Right renal pelvis (tissue), 4 donors: Measurements from ENCODE around the gene APBB3. TPM values are rescaled to one million over a fixed set of nuclear protein-coding genes. Genes with fewer than 3 reads are reported as not detected.

Experiments
- DNase-seq, 4 donors: peaks; one replicate each; pipeline ENCODE4 v3.0.0-alpha.2; 2013; ENCODE audit warnings: low read depth in 4 of 4, low spot score in 3 of 4, missing footprints in 1 of 4
- polyA plus RNA-seq, 4 donors: library from polyadenylated mRNA; unstranded; fragments of 120-200 nt; gene quantifications; one replicate each; pipeline ENCODE4 v1.2.1, GENCODE V29; 2013; ENCODE audit not compliant: insufficient read length in 4 of 4

APBB3 gene
- polyA plus RNA-seq, 4 donors = 31.3 to 39.8 (median 33.9) TPM

DNA sequence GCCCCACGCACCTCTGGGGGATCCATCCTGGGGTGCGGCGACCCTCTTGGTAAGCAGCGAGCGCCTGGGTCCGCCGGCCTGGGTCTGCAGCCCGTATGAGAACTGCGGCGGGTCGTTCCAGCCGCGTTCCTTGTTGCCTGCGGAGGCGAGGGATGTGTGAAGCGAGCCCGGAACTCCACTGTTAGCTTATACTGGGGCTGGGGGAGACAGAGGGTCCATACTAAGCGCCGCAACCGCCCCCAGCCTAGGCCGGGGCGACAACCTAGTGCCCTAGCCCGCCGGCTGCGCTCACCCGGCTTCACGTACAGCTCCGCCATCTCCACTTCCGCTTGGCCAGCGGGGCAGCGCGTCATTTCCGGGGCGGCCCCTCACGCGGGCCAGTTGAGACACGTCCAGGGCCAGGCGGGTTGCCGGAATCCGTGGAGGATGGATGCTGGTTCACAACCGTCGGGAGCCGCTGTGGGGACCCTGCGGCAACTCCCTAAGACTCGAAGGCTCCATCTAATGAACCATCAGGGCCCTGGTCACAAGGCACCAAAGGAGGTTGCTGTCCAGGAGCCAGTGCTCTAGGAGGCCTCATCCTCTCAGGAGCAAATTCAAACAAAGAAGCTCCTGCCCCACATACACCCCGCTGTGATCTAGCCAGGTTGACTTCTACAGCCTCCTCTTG, 7.1 kb downstream of the APBB3 start, which contains the start of gene SRA1:
Gene SRA1 (minus strand): TSS at position 338 of the 670 bp plus-strand sequence. CDS start 21 bp downstream, at position 317.
- peak; percentile 75 to 93 (median 82) for DNase-seq

DNA sequence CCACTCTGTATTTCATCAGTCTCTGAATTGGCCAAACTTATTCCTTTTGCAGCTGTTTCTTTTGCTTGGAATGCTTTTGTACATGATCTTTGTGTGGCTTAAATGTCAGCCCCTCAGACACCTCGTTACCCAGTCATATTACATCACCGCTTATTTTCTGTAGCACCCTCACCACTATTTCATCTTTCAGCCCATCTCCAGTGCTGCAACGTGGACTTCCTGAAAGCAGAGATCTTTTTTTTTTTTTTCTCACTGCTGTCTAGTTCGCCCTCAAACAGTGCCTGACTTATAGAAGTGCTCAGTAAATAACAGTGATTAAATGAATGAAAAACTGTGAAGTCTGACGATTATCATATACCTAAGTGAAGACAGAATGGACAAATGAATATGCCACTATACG, 8.0 kb downstream of the APBB3 start:
- DNase-seq = no peak

- DNase-seq = no peak
These were observed 8.6 kb downstream of the APBB3 start for GRCh38 chr5:140555747-140556312.

GRCh38 chr5:140554454-140554853, 9.9 kb downstream of the APBB3 start:
- no peak for DNase-seq

- no peak for DNase-seq
These were observed 10.7 kb downstream of the APBB3 start for GRCh38 chr5:140553657-140554056.

GRCh38 chr5:140551872-140552271, 12.5 kb downstream of the APBB3 start:
- no peak for DNase-seq

DNA sequence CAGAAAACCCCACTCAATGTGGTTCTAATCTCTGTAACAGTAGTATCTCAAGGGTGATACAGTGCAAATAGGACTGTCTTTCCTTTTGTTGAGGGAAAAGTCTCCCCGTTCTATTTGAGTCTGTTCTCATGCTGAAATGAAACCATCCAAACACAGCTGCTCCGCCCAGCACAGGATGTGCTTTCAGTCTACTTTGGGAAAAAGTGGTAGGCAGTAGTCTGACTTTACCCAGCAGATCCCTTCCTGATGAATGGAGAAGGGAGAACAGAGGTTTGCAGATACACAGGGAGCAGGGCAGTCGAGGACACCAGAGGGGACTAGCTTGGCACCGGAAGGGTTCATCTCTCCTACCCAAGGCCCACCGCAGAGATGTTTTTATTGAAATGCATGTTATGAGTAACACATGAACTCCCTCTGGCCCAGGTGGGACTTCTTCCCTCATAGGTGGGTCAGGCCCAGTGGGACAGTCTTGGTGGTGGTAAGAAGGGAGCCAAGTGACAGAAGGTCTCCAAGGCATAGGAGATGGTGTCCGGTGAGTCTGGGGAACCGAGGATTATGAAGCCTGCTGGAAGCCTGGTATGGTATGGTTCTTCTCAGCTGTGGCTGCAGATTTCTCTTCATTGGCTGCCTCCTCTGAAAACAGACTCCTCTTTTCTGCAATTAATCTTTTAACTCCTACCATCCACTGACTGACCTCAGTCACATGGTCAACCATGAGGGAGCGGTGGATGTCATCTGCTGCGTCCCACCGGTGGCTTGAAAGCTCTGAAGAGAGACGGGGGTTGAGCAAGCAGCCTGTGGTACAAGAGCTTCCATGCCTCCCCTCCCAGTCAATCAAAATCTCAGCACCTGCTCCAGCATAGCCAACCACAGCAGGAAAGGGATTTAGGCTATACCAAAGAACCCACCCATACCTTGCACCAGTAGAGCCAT, 14.0 kb downstream of the APBB3 start:
- DNase-seq = no peak

- DNase-seq = no peak
These were observed 14.9 kb downstream of the APBB3 start for GRCh38 chr5:140549237-140550144.

GRCh38 chr5:140548791-140549190, 15.6 kb downstream of the APBB3 start:
- no peak for DNase-seq

DNA sequence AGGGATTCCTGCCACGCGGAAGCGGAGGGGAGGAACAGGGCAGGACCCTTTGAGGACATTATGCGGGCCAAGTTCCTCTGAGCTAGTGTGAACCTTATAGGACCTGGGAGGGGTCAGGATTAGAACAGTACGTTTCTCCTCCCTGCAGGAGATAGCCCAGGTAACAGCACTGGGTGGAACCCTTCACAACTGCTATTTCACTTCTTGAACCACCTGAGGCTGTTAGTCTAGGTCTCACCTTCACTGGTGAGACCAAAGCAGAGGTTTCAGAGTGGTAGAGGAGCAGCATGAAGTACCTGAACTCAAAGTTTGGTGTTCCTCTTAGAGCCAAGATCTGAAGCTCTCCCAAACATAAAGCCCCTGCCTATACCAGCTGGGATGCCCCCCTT, 16.1 kb downstream of the APBB3 start:
- DNase-seq = no peak

DNA sequence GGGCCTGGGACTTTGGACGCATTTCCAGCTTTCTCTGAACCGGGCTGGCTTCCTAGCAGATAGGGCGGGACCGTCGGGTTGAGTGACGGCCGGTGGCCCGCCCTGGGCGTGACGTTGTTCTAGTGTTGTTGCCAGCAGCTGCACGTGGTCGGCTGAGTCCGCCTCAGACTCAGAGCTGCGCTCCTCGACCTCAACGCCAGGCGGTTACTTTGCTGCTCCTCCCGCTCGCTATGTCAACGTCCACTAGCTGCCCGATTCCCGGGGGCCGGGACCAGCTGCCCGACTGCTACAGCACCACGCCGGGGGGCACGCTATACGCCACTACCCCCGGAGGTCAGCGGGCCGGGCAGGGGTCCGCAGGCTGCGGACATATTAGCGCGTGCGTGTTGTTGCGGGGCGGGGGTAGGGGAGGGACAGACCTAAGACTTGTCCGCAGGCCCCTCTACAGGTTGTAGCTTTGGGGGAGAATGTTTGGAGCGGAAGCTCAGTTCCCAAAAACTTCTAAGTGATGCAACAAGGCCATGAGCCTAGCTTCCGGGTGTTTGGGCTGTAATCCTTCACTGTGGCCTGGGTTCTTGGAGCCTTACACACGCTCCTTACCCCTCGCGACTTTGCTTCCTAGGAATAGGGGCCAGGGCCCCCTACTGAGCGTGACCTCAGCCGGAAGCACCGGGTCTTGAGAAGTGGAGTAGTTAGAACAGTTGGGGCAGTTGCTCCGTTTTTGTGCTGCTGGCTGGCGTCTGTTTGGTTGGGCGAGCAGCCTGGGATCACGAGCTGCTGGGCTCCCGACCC, 16.7 kb downstream of the APBB3 start, which contains the start of gene EIF4EBP3:
Gene EIF4EBP3 (plus strand): TSS at position 155 of the 792 bp plus-strand sequence. CDS start 76 bp downstream, at position 231.
- DNase-seq = peak; percentile 90 to 93 (median 91)

DNA sequence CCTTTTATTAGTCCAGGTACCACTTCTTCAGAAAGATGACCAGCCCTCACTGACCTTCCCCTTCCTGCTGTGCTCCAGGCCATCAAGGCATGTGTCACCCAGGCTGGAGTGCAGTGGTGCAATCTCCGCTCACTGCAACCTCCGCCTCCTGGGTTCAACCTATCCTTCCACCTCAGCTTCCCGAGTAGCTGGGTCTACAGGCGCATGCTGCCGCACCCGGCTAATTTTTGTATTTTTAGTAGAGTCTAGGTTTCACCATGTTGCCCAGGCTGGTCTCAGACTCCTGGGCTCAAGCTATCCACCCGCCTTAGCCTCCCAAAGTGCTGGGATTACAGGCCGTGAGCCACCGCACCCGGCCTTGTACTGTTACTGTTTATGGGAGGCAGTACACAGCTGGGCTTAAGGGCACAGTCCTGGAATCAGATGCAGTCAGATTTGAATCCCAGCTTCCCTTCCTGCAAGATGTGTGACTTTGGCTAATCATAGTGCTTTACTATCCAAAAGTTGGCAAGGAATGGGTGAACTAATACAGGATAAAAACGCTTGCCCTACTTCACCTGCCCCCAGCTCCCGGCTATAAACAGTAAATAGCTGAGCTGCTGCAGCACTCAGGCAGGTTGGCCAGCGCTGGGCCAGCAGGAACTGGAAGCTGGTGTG, 17.4 kb downstream of the APBB3 start:
- no peak for DNase-seq

GRCh38 chr5:140545606-140546005, 18.8 kb downstream of the APBB3 start:
- DNase-seq = no peak

GRCh38 chr5:140544986-140545385, 19.4 kb downstream of the APBB3 start:
- DNase-seq = no peak

- no peak for DNase-seq
These were observed 21.4 kb downstream of the APBB3 start for GRCh38 chr5:140542972-140543371.

- DNase-seq = no peak
These were observed 24.2 kb downstream of the APBB3 start for GRCh38 chr5:140540227-140540626.

- DNase-seq = no peak
These were observed 40.4 kb downstream of the APBB3 start for GRCh38 chr5:140524003-140524402.

DNA sequence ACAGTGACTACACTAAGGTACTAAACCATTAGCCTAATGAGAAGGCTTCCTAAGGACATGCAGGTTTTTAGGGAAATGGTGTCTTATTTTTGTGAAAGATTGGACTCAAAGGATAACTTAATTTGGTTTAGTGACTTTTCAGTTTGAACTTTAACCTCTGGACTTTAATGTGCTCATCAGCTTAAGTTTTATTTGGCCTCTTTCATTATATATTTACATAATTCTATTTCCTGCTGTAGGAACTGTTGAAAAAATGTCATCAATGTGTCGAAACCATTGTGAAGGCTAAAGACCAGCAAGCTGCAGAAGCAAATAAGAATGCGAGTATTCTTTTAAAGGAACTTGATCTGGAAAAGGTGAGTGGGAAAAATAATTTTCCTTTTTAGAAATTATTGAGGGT, 51.3 kb downstream of the APBB3 start:
- DNase-seq = no peak

DNA sequence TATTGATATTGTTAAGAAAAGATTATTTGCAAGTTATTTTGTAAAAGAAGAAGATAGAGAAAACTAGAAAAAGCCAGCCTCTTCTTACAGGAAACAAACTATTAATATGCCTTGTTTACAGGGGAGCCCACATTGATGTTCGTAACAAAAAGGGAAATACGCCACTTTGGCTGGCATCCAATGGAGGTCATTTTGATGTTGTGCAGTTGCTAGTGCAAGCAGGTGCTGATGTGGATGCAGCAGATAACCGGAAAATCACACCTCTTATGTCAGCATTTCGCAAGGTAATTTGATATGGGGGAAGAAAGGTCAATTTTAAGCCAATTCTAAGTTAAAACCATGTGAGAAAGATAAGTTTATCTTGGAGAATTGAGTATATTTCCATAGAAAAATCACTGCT, 54.5 kb downstream of the APBB3 start:
- DNase-seq = no peak
